Liver (tissue), 10 donors: Measurements from ENCODE around the gene PRRT2. TPM values are rescaled to one million over a fixed set of nuclear protein-coding genes. Genes with fewer than 3 reads are reported as not detected.

ENCODE experiments used
- DNase-seq: peaks from one replicate; pipeline ENCODE4 v3.0.0-alpha.2; 2017; ENCODE audit warnings: low spot score
- H3K27ac ChIP-seq, 2 donors: one replicate each; pipeline ENCODE4 v1.7.0; 2013; ENCODE audit warnings: inconsistent platforms in 2 of 2, low read length in 2 of 2, control low read depth in 1 of 2, low read depth in 1 of 2, mild to moderate bottlenecking in 1 of 2
- H3K27me3 ChIP-seq, 4 donors: one replicate each; pipeline versions ENCODE4 v1.6.1 to v1.7.0; 2013; ENCODE audit warnings: low read length in 3 of 4, inconsistent platforms in 1 of 4, mild to moderate bottlenecking in 1 of 4, moderate library complexity in 1 of 4; ENCODE audit not compliant: control insufficient read depth in 4 of 4, insufficient read depth in 4 of 4
- H3K36me3 ChIP-seq, 4 donors: one replicate each; pipeline versions ENCODE4 v1.6.1 to v1.7.0; 2013; ENCODE audit warnings: low read length in 3 of 4, mild to moderate bottlenecking in 3 of 4, low read depth in 1 of 4, moderate library complexity in 1 of 4; ENCODE audit not compliant: control insufficient read depth in 4 of 4, insufficient read depth in 3 of 4
- H3K4me1 ChIP-seq, 4 donors: one replicate each; pipeline versions ENCODE4 v1.6.1 to v1.7.0; 2013; ENCODE audit warnings: low read length in 3 of 4, mild to moderate bottlenecking in 3 of 4, moderate library complexity in 1 of 4; ENCODE audit not compliant: control insufficient read depth in 4 of 4, insufficient read depth in 4 of 4
- H3K4me3 ChIP-seq, 3 donors: one replicate each; pipeline versions ENCODE4 v1.6.1 to v1.7.0; 2013; ENCODE audit warnings: low read length in 3 of 3, control low read depth in 1 of 3, low read depth in 1 of 3, mild to moderate bottlenecking in 1 of 3
- H3K9ac ChIP-seq, 2 donors: one replicate each; pipeline ENCODE4 v1.7.0; 2013; ENCODE audit warnings: low read length in 2 of 2, mild to moderate bottlenecking in 2 of 2, moderate library complexity in 2 of 2, control low read depth in 1 of 2, low read depth in 1 of 2
- H3K9me3 ChIP-seq, 4 donors: one replicate each; pipeline versions ENCODE4 v1.6.1 to v1.7.0; 2013; ENCODE audit warnings: low read length in 3 of 4; ENCODE audit not compliant: control insufficient read depth in 4 of 4
- EGR1 ChIP-seq, 2 donors: IDR thresholded peaks; 2 replicates each; pipeline ENCODE4 v1.6.1; 2016 to 2018; ENCODE audit warnings: antibody characterized with exemption in 2 of 2, low read depth in 2 of 2
- FOXA1 ChIP-seq: IDR thresholded peaks from 2 replicates; pipeline ENCODE4 v1.6.1; 2016; ENCODE audit warnings: antibody characterized with exemption
- FOXA2 ChIP-seq: IDR thresholded peaks from 2 replicates; pipeline ENCODE4 v1.6.1; 2016; ENCODE audit warnings: antibody characterized with exemption
- GABPA ChIP-seq, 2 donors: IDR thresholded peaks in 1 of 2; conservative IDR thresholded peaks in 1 of 2; 2 replicates each; pipeline ENCODE4 v1.6.1; 2016; ENCODE audit warnings: antibody characterized with exemption in 2 of 2, mild to moderate bottlenecking in 1 of 2, moderate library complexity in 1 of 2
- HNF4A ChIP-seq, 2 donors: conservative IDR thresholded peaks; 2 replicates each; pipeline ENCODE4 v1.6.1; 2016; ENCODE audit warnings: antibody characterized with exemption in 2 of 2, mild to moderate bottlenecking in 2 of 2
- HNF4G ChIP-seq: IDR thresholded peaks from 2 replicates; pipeline ENCODE4 v1.6.1; 2016; ENCODE audit warnings: antibody characterized with exemption
- JUND ChIP-seq, 2 donors: IDR thresholded peaks; 2 replicates each; pipeline ENCODE4 v1.6.1; 2016; ENCODE audit warnings: antibody characterized with exemption in 2 of 2
- NR2F2 ChIP-seq: IDR thresholded peaks from 2 replicates; pipeline ENCODE4 v1.6.1; 2016; ENCODE audit warnings: antibody characterized with exemption
- RAD21 ChIP-seq, 2 donors: IDR thresholded peaks; 2 replicates each; pipeline ENCODE4 v1.6.1; 2016; ENCODE audit warnings: antibody characterized with exemption in 2 of 2, mild to moderate bottlenecking in 2 of 2
- RXRA ChIP-seq, 2 donors: IDR thresholded peaks; 2 replicates each; pipeline ENCODE4 v1.6.1; 2017 to 2018; ENCODE audit warnings: antibody characterized with exemption in 2 of 2, mild to moderate bottlenecking in 1 of 2
- SP1 ChIP-seq: IDR thresholded peaks from 2 replicates; pipeline ENCODE4 v1.6.1; 2018; ENCODE audit warnings: antibody characterized with exemption, mild to moderate bottlenecking
- TAF1 ChIP-seq: conservative IDR thresholded peaks from 2 replicates; pipeline ENCODE4 v1.6.1; 2016; ENCODE audit warnings: antibody characterized with exemption, mild to moderate bottlenecking
- YY1 ChIP-seq: IDR thresholded peaks from 2 replicates; pipeline ENCODE4 v1.6.1; 2016; ENCODE audit warnings: antibody characterized with exemption, mild to moderate bottlenecking
- WGBS: extraction: QIAGEN DNeasy Blood & Tissue Kit; methylation state at CpG from one replicate; pipeline ENCODE4 v1.1.7; 2013; 5-methylcytosine and 5-hydroxymethylcytosine counted together
- polyA plus RNA-seq, 2 donors: library from polyadenylated mRNA; stranded (reverse) in 1 of 2; unstranded in 1 of 2; fragments of 200-250 nt in 1 of 2; fragments of >200 nt in 1 of 2; fragmentation: Nextera tagmentation in 1 of 2; extraction: Ambion mirVana in 1 of 2; gene quantifications; one replicate each; pipeline versions ENCODE4 v1.2.1 to v1.2.3, GENCODE V29; 2013 to 2015
- small RNA-seq: library from RNA; depleted of rRNA; stranded (forward); fragments of <200 nt; gene quantifications from one replicate; pipeline ENCODE3, GENCODE V24; 2014
- total RNA-seq, 2 donors: library from RNA; depleted of rRNA; stranded (reverse); fragments of >200 nt; gene quantifications; one replicate each; pipeline ENCODE4 v1.2.3, GENCODE V29; 2014
- TF ChIP-seq, protein P1 (sequence below): IDR thresholded peaks from 2 replicates; pipeline ENCODE4 v1.6.1; 2016; ENCODE audit warnings: antibody characterized with exemption
- TF ChIP-seq, protein P2 (sequence below): IDR thresholded peaks from 2 replicates; pipeline ENCODE4 v1.6.1; 2016; ENCODE audit warnings: antibody characterized with exemption
- TF ChIP-seq, protein P3 (sequence below): IDR thresholded peaks from 2 replicates; pipeline ENCODE4 v1.6.1; 2016; ENCODE audit warnings: antibody characterized with exemption, mild to moderate bottlenecking
- TF ChIP-seq, protein P4 (sequence below): fragments of 150-350 bp; IDR thresholded peaks from 2 replicates; pipeline ENCODE4 v1.5.1; 2017; ENCODE audit warnings: improper control_type of control experiment, low read depth, low read length; ENCODE audit not compliant: missing input control
- TF ChIP-seq, protein P5 (sequence below): IDR thresholded peaks from 2 replicates; pipeline ENCODE4 v1.6.1; 2016; ENCODE audit warnings: antibody characterized with exemption
- donor health status: healthy.
- donor health status: healthy.
- donor health status: healthy.
- donor health status: healthy.
- donor health status: healthy.

Gene PRRT2
- total and polyA plus RNA-seq, 4 donors = 0.09 to 0.59 (median 0.22) TPM

DNA sequence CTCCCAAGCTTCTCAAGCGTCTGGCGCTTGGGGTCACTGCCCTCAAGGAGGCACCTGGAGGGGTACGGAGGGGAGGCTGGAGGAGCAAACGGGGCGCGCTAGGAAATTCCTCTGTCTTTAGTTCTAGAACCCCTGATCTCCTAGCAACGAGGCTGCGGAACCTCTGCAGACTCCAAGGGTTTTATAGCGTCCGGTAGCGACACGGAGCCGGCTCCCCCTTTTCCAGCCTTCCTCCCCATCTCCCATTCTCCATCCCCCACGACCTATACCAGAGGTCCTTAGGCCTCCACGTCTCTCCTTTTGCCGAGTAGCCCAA, 51.6 kb downstream of the PRRT2 start:
- Histone ChIP-seq H3K27me3 (no peaks in the 10 kb centered on the region), H3K4me3 (no peak overlapping the region), H3K27ac (peak overlapping the region in 1 of 2 donors; percentile 88), H3K36me3 (peaks cover 0 to 17% (median 7%) of the 10 kb centered on the region in 4 donors), H3K4me1 (peaks cover 7 to 30% (median 20%) of the 10 kb centered on the region in 4 donors), H3K9me3 (no peaks in the 10 kb centered on the region), H3K9ac (no peak overlapping the region)
- DNase-seq = no peak
- no peak for TF ChIP-seq HNF4A (conservative IDR thresholded peaks at IDR 0.05)
- TF ChIP-seq JUND (IDR thresholded peaks at IDR 0.05) = peak in 1 of 2 donors; percentile 8
- WGBS = 33% methylated on average over 16 of the region's 16 CpGs

DNA sequence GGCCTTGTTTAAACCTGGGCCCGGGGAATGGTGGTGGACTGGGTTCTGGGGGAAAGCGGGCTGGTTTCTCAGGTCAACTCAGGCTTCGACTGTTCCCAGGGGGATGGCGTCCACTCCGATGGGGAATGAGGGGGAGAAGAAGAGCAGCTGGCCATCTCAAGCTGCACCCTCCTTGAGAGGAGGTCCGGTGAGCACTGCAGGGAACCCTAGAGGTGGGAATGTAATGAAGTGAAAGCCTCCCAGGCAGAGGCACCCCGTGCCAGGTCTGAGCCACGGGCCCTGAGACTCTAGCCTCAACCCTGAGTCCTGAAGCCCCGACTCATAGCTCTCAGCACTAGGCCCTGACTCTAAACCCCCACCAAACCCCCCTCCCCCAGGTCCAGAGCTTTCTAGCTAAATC, 52.2 kb downstream of the PRRT2 start:
- H3K4me1 ChIP-seq = peaks cover 7 to 25% (median 18%) of the 10 kb centered on the region in 4 donors
- H3K9me3 ChIP-seq = no peaks in the 10 kb centered on the region
- WGBS = 89% methylated on average over 9 of the region's 9 CpGs
- no peak for DNase-seq
- H3K36me3 ChIP-seq = peaks cover 0 to 14% (median 7%) of the 10 kb centered on the region in 4 donors
- TF ChIP-seq FOXA2 (no peak), EGR1 (IDR thresholded peaks at IDR 0.05; ENCODE audit: low read depth in 2 of 2) (no peak), FOXA1 (no peak), NR2F2 (no peak), HNF4A (conservative IDR thresholded peaks at IDR 0.05) (no peak), HNF4G (no peak), RXRA (IDR thresholded peaks at IDR 0.05) (no peak), RAD21 (IDR thresholded peaks at IDR 0.05) (no peak), YY1 (no peak), SP1 (no peak), GABPA (IDR thresholded peaks at IDR 0.05 in 1 of 2, conservative IDR thresholded peaks at IDR 0.05 in 1 of 2) (no peak), TAF1 (no peak), JUND (IDR thresholded peaks at IDR 0.05) (no peak)
- TF ChIP-seq, protein P1, sequence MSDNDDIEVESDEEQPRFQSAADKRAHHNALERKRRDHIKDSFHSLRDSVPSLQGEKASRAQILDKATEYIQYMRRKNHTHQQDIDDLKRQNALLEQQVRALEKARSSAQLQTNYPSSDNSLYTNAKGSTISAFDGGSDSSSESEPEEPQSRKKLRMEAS = no peak
- TF ChIP-seq, protein P2, sequence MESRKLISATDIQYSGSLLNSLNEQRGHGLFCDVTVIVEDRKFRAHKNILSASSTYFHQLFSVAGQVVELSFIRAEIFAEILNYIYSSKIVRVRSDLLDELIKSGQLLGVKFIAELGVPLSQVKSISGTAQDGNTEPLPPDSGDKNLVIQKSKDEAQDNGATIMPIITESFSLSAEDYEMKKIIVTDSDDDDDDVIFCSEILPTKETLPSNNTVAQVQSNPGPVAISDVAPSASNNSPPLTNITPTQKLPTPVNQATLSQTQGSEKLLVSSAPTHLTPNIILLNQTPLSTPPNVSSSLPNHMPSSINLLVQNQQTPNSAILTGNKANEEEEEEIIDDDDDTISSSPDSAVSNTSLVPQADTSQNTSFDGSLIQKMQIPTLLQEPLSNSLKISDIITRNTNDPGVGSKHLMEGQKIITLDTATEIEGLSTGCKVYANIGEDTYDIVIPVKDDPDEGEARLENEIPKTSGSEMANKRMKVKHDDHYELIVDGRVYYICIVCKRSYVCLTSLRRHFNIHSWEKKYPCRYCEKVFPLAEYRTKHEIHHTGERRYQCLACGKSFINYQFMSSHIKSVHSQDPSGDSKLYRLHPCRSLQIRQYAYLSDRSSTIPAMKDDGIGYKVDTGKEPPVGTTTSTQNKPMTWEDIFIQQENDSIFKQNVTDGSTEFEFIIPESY = no peak
- TF ChIP-seq, protein P3, sequence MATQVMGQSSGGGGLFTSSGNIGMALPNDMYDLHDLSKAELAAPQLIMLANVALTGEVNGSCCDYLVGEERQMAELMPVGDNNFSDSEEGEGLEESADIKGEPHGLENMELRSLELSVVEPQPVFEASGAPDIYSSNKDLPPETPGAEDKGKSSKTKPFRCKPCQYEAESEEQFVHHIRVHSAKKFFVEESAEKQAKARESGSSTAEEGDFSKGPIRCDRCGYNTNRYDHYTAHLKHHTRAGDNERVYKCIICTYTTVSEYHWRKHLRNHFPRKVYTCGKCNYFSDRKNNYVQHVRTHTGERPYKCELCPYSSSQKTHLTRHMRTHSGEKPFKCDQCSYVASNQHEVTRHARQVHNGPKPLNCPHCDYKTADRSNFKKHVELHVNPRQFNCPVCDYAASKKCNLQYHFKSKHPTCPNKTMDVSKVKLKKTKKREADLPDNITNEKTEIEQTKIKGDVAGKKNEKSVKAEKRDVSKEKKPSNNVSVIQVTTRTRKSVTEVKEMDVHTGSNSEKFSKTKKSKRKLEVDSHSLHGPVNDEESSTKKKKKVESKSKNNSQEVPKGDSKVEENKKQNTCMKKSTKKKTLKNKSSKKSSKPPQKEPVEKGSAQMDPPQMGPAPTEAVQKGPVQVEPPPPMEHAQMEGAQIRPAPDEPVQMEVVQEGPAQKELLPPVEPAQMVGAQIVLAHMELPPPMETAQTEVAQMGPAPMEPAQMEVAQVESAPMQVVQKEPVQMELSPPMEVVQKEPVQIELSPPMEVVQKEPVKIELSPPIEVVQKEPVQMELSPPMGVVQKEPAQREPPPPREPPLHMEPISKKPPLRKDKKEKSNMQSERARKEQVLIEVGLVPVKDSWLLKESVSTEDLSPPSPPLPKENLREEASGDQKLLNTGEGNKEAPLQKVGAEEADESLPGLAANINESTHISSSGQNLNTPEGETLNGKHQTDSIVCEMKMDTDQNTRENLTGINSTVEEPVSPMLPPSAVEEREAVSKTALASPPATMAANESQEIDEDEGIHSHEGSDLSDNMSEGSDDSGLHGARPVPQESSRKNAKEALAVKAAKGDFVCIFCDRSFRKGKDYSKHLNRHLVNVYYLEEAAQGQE = no peak
- TF ChIP-seq, protein P4, sequence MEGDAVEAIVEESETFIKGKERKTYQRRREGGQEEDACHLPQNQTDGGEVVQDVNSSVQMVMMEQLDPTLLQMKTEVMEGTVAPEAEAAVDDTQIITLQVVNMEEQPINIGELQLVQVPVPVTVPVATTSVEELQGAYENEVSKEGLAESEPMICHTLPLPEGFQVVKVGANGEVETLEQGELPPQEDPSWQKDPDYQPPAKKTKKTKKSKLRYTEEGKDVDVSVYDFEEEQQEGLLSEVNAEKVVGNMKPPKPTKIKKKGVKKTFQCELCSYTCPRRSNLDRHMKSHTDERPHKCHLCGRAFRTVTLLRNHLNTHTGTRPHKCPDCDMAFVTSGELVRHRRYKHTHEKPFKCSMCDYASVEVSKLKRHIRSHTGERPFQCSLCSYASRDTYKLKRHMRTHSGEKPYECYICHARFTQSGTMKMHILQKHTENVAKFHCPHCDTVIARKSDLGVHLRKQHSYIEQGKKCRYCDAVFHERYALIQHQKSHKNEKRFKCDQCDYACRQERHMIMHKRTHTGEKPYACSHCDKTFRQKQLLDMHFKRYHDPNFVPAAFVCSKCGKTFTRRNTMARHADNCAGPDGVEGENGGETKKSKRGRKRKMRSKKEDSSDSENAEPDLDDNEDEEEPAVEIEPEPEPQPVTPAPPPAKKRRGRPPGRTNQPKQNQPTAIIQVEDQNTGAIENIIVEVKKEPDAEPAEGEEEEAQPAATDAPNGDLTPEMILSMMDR = no peak
- TF ChIP-seq, protein P5, sequence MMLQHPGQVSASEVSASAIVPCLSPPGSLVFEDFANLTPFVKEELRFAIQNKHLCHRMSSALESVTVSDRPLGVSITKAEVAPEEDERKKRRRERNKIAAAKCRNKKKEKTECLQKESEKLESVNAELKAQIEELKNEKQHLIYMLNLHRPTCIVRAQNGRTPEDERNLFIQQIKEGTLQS = no peak
- no peak overlapping the region for H3K9ac ChIP-seq
- no peak overlapping the region for H3K27ac ChIP-seq
- H3K4me3 ChIP-seq = no peak overlapping the region
- no peaks in the 10 kb centered on the region for H3K27me3 ChIP-seq

Small RNA genes within 50 kb of the gene (small RNA-seq; reads per million reads assigned to genes)
- gene AC009133.6 (not detected), gene AC120114.4 (not detected)

Other genes with a start within 250 kb of the PRRT2 start
- 10 to 100 TPM in 1 of 2 donors, under 1 TPM in 1; 0.92 to 31.2 TPM for gene SPN, start 148.9 kb upstream of the PRRT2 start, total RNA-seq
- gene SPN, start 148.9 kb upstream of the PRRT2 start, polyA plus RNA-seq = under 1 TPM; 0.85 to 0.90 TPM
- 10 to 100 TPM; 79.4 to 81.7 TPM for gene QPRT, start 133.0 kb upstream of the PRRT2 start, total RNA-seq
- gene QPRT, start 133.0 kb upstream of the PRRT2 start, polyA plus RNA-seq = 100 to 1,000 TPM; 119 to 143 TPM
- 1 to 10 TPM; 1.3 to 2.4 TPM for gene C16orf54, start 66.2 kb upstream of the PRRT2 start, total RNA-seq
- gene C16orf54, start 66.2 kb upstream of the PRRT2 start, polyA plus RNA-seq = under 1 TPM; 0.38 to 0.42 TPM
- gene ZG16, start 33.9 kb upstream of the PRRT2 start, total RNA-seq = 1 to 10 TPM in 1 of 2 donors, under 1 TPM in 1; 0.19 to 2.7 TPM
- 1 to 10 TPM in 1 of 2 donors, under 1 TPM in 1; 0.68 to 2.8 TPM for gene ZG16, start 33.9 kb upstream of the PRRT2 start, polyA plus RNA-seq
- 10 to 100 TPM; 15.0 to 80.1 TPM for gene KIF22, start 21.4 kb upstream of the PRRT2 start, total RNA-seq
- 10 to 100 TPM; 39.9 to 58.7 TPM for gene KIF22, start 21.4 kb upstream of the PRRT2 start, polyA plus RNA-seq
- gene MAZ, start 5.7 kb upstream of the PRRT2 start, total RNA-seq = 100 to 1,000 TPM in 1 of 2 donors, 10 to 100 TPM in 1; 28.4 to 272 TPM
- gene MAZ, start 5.7 kb upstream of the PRRT2 start, polyA plus RNA-seq = 10 to 100 TPM; 16.0 to 61.7 TPM
- gene PAGR1, start 4.0 kb downstream of the PRRT2 start, total RNA-seq = 10 to 100 TPM; 11.1 to 16.9 TPM
- 10 to 100 TPM in 1 of 2 donors, 1 to 10 TPM in 1; 7.3 to 18.7 TPM for gene PAGR1, start 4.0 kb downstream of the PRRT2 start, polyA plus RNA-seq
- gene MVP, start 8.3 kb downstream of the PRRT2 start, total RNA-seq = 10 to 100 TPM; 30.7 to 78.4 TPM
- gene MVP, start 8.3 kb downstream of the PRRT2 start, polyA plus RNA-seq = 10 to 100 TPM; 40.1 to 61.4 TPM
- 10 to 100 TPM; 31.4 to 38.7 TPM for gene CDIPT, start 51.0 kb downstream of the PRRT2 start, total RNA-seq
- 100 to 1,000 TPM in 1 of 2 donors, 10 to 100 TPM in 1; 38.1 to 102 TPM for gene CDIPT, start 51.0 kb downstream of the PRRT2 start, polyA plus RNA-seq
- gene SEZ6L2, start 87.4 kb downstream of the PRRT2 start, total RNA-seq = under 1 TPM; 0.25 to 0.37 TPM
- under 1 TPM; 0.24 to 0.35 TPM for gene SEZ6L2, start 87.4 kb downstream of the PRRT2 start, polyA plus RNA-seq
- gene ASPHD1, start 88.3 kb downstream of the PRRT2 start, total RNA-seq = under 1 TPM in 1 of 2 donors, not detected in 1; 0.25 TPM
- gene ASPHD1, start 88.3 kb downstream of the PRRT2 start, polyA plus RNA-seq = under 1 TPM in 1 of 2 donors, not detected in 1; 0.28 TPM
- 10 to 100 TPM in 1 of 2 donors, 1 to 10 TPM in 1; 3.1 to 13.1 TPM for gene KCTD13, start 114.0 kb downstream of the PRRT2 start, total RNA-seq
- gene KCTD13, start 114.0 kb downstream of the PRRT2 start, polyA plus RNA-seq = 1 to 10 TPM; 2.7 to 4.4 TPM
- 10 to 100 TPM; 25.5 to 29.6 TPM for gene TMEM219, start 149.9 kb downstream of the PRRT2 start, total RNA-seq
- 10 to 100 TPM; 64.1 to 75.9 TPM for gene TMEM219, start 149.9 kb downstream of the PRRT2 start, polyA plus RNA-seq
- gene TAOK2, start 161.7 kb downstream of the PRRT2 start, total RNA-seq = 10 to 100 TPM; 19.0 to 27.9 TPM
- 10 to 100 TPM in 1 of 2 donors, 1 to 10 TPM in 1; 2.2 to 12.9 TPM for gene TAOK2, start 161.7 kb downstream of the PRRT2 start, polyA plus RNA-seq
- gene HIRIP3, start 183.4 kb downstream of the PRRT2 start, total RNA-seq = 10 to 100 TPM in 1 of 2 donors, 1 to 10 TPM in 1; 9.2 to 10.5 TPM
- gene HIRIP3, start 183.4 kb downstream of the PRRT2 start, polyA plus RNA-seq = 1 to 10 TPM; 5.7 to 9.0 TPM
- 10 to 100 TPM; 11.7 to 24.8 TPM for gene INO80E, start 184.0 kb downstream of the PRRT2 start, total RNA-seq
- gene INO80E, start 184.0 kb downstream of the PRRT2 start, polyA plus RNA-seq = 10 to 100 TPM in 1 of 2 donors, 1 to 10 TPM in 1; 8.0 to 22.8 TPM
- gene DOC2A, start 198.8 kb downstream of the PRRT2 start, total RNA-seq = under 1 TPM in 1 of 2 donors, not detected in 1; 0.17 TPM
- under 1 TPM; 0.09 to 0.22 TPM for gene DOC2A, start 198.8 kb downstream of the PRRT2 start, polyA plus RNA-seq
- gene C16orf92, start 211.0 kb downstream of the PRRT2 start, total RNA-seq = not detected
- gene C16orf92, start 211.0 kb downstream of the PRRT2 start, polyA plus RNA-seq = not detected
- under 1 TPM in 1 of 2 donors, not detected in 1; 0.65 TPM for gene TLCD3B, start 219.1 kb downstream of the PRRT2 start, total RNA-seq
- under 1 TPM in 1 of 2 donors, not detected in 1; 0.05 TPM for gene TLCD3B, start 219.1 kb downstream of the PRRT2 start, polyA plus RNA-seq